Neuronal stem cell (in vitro differentiated cells): ENCODE results near the gene COL15A1.

Source experiments
- DNase-seq: peaks from one replicate; pipeline ENCODE4 v3.0.0-alpha.2; 2013; ENCODE audit warnings: low spot score
- H2AFZ ChIP-seq: one replicate; pipeline ENCODE4 v1.6.1; 2013; ENCODE audit warnings: mild to moderate bottlenecking, low read length, inconsistent platforms
- H2AK5ac ChIP-seq: 2 replicates; pipeline ENCODE4 v1.6.1; 2013; ENCODE audit warnings: low read depth, mild to moderate bottlenecking, inconsistent platforms, low read length, moderate library complexity, mixed read lengths
- H2BK120ac ChIP-seq: 2 replicates; pipeline ENCODE4 v1.6.1; 2013; ENCODE audit warnings: low read depth, mild to moderate bottlenecking, inconsistent platforms, low read length, moderate library complexity, mixed read lengths
- H2BK12ac ChIP-seq: one replicate; pipeline ENCODE4 v1.6.1; 2013; ENCODE audit warnings: low read length, inconsistent platforms
- H2BK15ac ChIP-seq: 2 replicates; pipeline ENCODE4 v1.6.1; 2013; ENCODE audit warnings: mild to moderate bottlenecking, low read length, inconsistent platforms, mixed read lengths
- H2BK5ac ChIP-seq: one replicate; pipeline ENCODE4 v1.6.1; 2013; ENCODE audit warnings: inconsistent platforms, mild to moderate bottlenecking, low read length, moderate library complexity
- H3K14ac ChIP-seq: one replicate; pipeline ENCODE4 v1.6.1; 2013; ENCODE audit warnings: low read length, inconsistent platforms
- H3K18ac ChIP-seq: 2 replicates; pipeline ENCODE4 v1.6.1; 2013; ENCODE audit warnings: low read length, inconsistent platforms
- H3K23ac ChIP-seq: 2 replicates; pipeline ENCODE4 v1.6.1; 2013; ENCODE audit warnings: low read depth, mild to moderate bottlenecking, mixed read lengths, low read length, inconsistent platforms; ENCODE audit not compliant: poor library complexity
- H3K27ac ChIP-seq: replicated peaks from 3 replicates; pipeline ENCODE4 v1.5.1; 2013; ENCODE audit warnings: low read length, inconsistent platforms
- H3K27me3 ChIP-seq, 3 experiments: 2 replicates each; pipeline ENCODE4 v1.6.1; 2013; ENCODE audit warnings: low read length in 3 of 3, mild to moderate bottlenecking in 2 of 3, inconsistent platforms in 1 of 3, low read depth in 1 of 3, mixed read lengths in 1 of 3, moderate library complexity in 1 of 3; ENCODE audit not compliant: control insufficient read depth in 3 of 3, insufficient read depth in 3 of 3
- H3K36me3 ChIP-seq, 2 donors: replicated peaks in 1 of 2; 2 replicates each; pipeline ENCODE4 v1.6.1; 2013; ENCODE audit warnings: low read length in 2 of 2; ENCODE audit not compliant: control insufficient read depth in 2 of 2, insufficient read depth in 2 of 2
- H3K4ac ChIP-seq: 2 replicates; pipeline ENCODE4 v1.6.1; 2013; ENCODE audit warnings: inconsistent platforms, mild to moderate bottlenecking, low read length, moderate library complexity
- H3K4me1 ChIP-seq, 2 donors: 1 replicate in 1 of 2; 2 replicates in 1 of 2; pipeline ENCODE4 v1.6.1; 2013; ENCODE audit warnings: low read length in 2 of 2, low read depth in 1 of 2; ENCODE audit not compliant: control insufficient read depth in 2 of 2, insufficient read depth in 1 of 2
- H3K4me2 ChIP-seq: one replicate; pipeline ENCODE4 v1.6.1; 2013; ENCODE audit warnings: mild to moderate bottlenecking, low read length, inconsistent platforms; ENCODE audit not compliant: insufficient read depth, poor library complexity, severe bottlenecking
- H3K4me3 ChIP-seq, 2 donors: 2 replicates each; pipeline ENCODE4 v1.5.1; 2013; ENCODE audit warnings: low read length in 2 of 2, mild to moderate bottlenecking in 2 of 2, inconsistent platforms in 1 of 2, moderate library complexity in 1 of 2
- H3K79me1 ChIP-seq: one replicate; pipeline ENCODE4 v1.6.1; 2013; ENCODE audit warnings: low read depth, mild to moderate bottlenecking, inconsistent platforms, low read length, moderate library complexity
- H3K9ac ChIP-seq: one replicate; pipeline ENCODE4 v1.6.1; 2013; ENCODE audit warnings: mild to moderate bottlenecking, low read depth, low read length, inconsistent platforms; ENCODE audit not compliant: poor library complexity
- H3K9me3 ChIP-seq, 2 donors: replicated peaks in 1 of 2; 2 replicates each; pipeline versions ENCODE3 to v1.6.1; 2013; ENCODE audit warnings: low read length in 2 of 2, mild to moderate bottlenecking in 2 of 2, inconsistent platforms in 1 of 2, low read depth in 1 of 2, mixed read lengths in 1 of 2, moderate library complexity in 1 of 2; ENCODE audit not compliant: control insufficient read depth in 2 of 2, insufficient read depth in 1 of 2
- H4K8ac ChIP-seq: one replicate; pipeline ENCODE4 v1.6.1; 2013; ENCODE audit warnings: low read depth, mild to moderate bottlenecking, inconsistent platforms, low read length, moderate library complexity
- H4K91ac ChIP-seq: one replicate; pipeline ENCODE4 v1.6.1; 2013; ENCODE audit warnings: low read length, low read depth, mild to moderate bottlenecking, inconsistent platforms; ENCODE audit not compliant: poor library complexity
- WGBS, 2 donors: extraction: QIAGEN DNeasy Blood & Tissue Kit; methylation state at CpG; one replicate each; pipeline ENCODE4 v1.1.7; 2013; ENCODE audit warnings: missing lambda C conversion rate in 2 of 2, mixed read lengths in 1 of 2; ENCODE audit not compliant: insufficient read length in 2 of 2, insufficient replicate concordance in 1 of 2; ENCODE audit errors: extremely low coverage in 2 of 2; 5-methylcytosine and 5-hydroxymethylcytosine counted together

The COL15A1 gene

DNA sequence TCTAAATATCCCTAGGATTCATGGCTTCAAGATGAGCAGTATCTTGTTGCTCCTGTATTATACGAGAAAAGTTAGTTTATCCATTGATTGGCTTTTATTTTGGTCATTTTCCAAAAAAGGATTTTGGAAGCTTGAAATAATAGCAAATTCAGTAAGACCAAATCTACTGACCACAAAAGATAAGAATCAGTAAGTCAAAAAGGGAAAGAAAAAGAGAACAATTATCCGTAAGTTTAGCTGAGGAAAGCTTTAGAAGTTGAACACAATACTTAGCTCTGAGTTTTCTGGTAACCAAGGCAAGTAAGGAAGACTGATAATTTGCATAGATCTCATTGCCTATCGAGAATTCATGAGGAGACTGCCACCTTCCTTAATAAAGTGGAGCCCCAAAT lies 170.3 kb downstream of the COL15A1 start:
- H2AK5ac ChIP-seq, result no peak overlapping the region
- H3K4me3 ChIP-seq, result no peak overlapping the region
- H3K79me1 ChIP-seq, result peaks cover 2% of the 10 kb centered on the region
- no peak overlapping the region for H3K23ac ChIP-seq
- H3K14ac ChIP-seq, result no peak overlapping the region
- peaks cover 0 to 4% of the 10 kb centered on the region in 2 donors for H3K9me3 ChIP-seq
- no peaks in the 10 kb centered on the region for H3K27me3 ChIP-seq
- H2BK12ac ChIP-seq, result no peak overlapping the region
- no peak overlapping the region for H4K91ac ChIP-seq
- H4K8ac ChIP-seq, result no peak overlapping the region
- peaks cover 2 to 9% of the 10 kb centered on the region in 2 donors for H3K4me1 ChIP-seq
- WGBS, 2 donors, result no CpG with 5 or more reads among the region's 3 CpGs
- H2BK15ac ChIP-seq, result no peak overlapping the region
- H3K9ac ChIP-seq, result no peak overlapping the region
- no peak for DNase-seq
- no peak overlapping the region for H3K4me2 ChIP-seq
- no peak overlapping the region for H2BK120ac ChIP-seq
- H2AFZ ChIP-seq, result no peak overlapping the region
- no peak overlapping the region for H2BK5ac ChIP-seq
- H3K18ac ChIP-seq, result no peak overlapping the region
- no peak overlapping the region for H3K4ac ChIP-seq
- peaks cover 0 to 15% of the 10 kb centered on the region in 2 donors for H3K36me3 ChIP-seq
- no peak overlapping the region for H3K27ac ChIP-seq

DNA sequence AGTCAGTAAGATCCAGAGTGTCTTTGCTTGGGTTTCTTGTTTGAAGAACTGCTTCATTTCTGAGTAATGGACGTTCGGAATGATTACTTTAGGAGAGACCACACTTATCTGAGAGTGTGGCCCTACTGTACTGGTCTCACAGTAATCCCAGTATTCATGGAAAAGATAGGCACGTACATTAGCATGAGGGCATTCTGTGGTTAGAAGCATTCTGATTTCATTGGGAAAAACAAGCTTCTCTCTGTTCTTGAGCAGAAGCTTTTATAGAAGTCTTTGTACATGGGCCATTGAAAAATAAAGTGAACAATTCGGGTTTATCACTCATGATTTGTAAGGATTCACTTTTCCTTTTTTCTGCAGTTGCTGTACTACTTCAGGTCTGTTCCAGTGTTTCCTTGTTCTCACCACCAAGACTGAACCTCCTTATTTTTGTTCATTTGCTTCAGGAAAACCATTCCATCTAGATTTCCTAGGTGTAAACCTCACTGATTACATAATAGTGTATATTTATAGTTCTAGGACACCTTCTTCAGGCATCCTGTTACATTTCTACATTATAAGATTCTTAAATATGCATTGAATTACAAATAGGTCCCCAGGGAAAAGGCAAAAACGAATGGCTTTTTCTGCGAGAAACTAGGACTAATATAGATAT lies 171.3 kb downstream of the COL15A1 start:
- H4K91ac ChIP-seq, result no peak overlapping the region
- no peaks in the 10 kb centered on the region for H3K27me3 ChIP-seq
- H3K27ac ChIP-seq, result no peak overlapping the region
- H2BK120ac ChIP-seq, result no peak overlapping the region
- no peak overlapping the region for H2BK15ac ChIP-seq
- peaks cover 2 to 8% of the 10 kb centered on the region in 2 donors for H3K4me1 ChIP-seq
- no peak overlapping the region for H2AK5ac ChIP-seq
- no peak overlapping the region for H3K4me2 ChIP-seq
- no CpG with 5 or more reads among the region's 6 CpGs for WGBS, 2 donors
- no peak overlapping the region for H3K4me3 ChIP-seq
- H3K9ac ChIP-seq, result no peak overlapping the region
- H3K14ac ChIP-seq, result no peak overlapping the region
- H3K36me3 ChIP-seq, result peaks cover 0 to 18% of the 10 kb centered on the region in 2 donors
- no peak overlapping the region for H2BK12ac ChIP-seq
- H2AFZ ChIP-seq, result no peak overlapping the region
- no peak for DNase-seq
- H3K23ac ChIP-seq, result no peak overlapping the region
- H3K18ac ChIP-seq, result no peak overlapping the region
- H3K9me3 ChIP-seq, result peaks cover 0 to 4% of the 10 kb centered on the region in 2 donors
- H2BK5ac ChIP-seq, result no peak overlapping the region
- H3K4ac ChIP-seq, result no peak overlapping the region
- H4K8ac ChIP-seq, result no peak overlapping the region
- H3K79me1 ChIP-seq, result no peaks in the 10 kb centered on the region

DNA sequence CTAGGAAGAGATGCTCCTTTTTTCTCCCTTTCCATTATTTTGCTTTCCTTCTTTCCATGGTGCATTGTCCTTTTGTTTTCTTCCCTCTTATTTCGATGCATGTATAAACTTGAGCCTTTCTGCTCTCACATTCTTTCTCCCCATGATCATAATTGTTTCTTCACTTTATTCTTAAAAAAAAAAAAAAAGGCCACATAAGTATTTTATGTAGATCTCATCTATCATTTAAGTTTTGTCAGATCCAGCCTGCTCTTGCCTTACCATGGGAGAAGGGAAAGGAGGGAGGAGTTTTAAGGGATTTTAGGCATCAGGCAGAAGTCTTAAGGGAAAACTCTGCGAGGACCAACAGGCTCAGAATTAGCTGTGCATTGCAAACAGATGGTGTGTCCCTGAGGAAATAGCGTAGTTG lies 172.3 kb downstream of the COL15A1 start:
- H3K27ac ChIP-seq, result no peak overlapping the region
- H2BK15ac ChIP-seq, result no peak overlapping the region
- peaks cover 0 to under 1% of the 10 kb centered on the region in 2 donors for H3K9me3 ChIP-seq
- H3K36me3 ChIP-seq, result peaks cover 0 to 8% of the 10 kb centered on the region in 2 donors
- no peak overlapping the region for H3K9ac ChIP-seq
- H3K23ac ChIP-seq, result no peak overlapping the region
- WGBS, 2 donors, result no CpG with 5 or more reads among the region's 3 CpGs
- H4K91ac ChIP-seq, result no peak overlapping the region
- H3K14ac ChIP-seq, result no peak overlapping the region
- H3K79me1 ChIP-seq, result no peaks in the 10 kb centered on the region
- H2BK120ac ChIP-seq, result no peak overlapping the region
- H3K18ac ChIP-seq, result no peak overlapping the region
- H3K4me3 ChIP-seq, result no peak overlapping the region
- H3K4me1 ChIP-seq, result peaks cover 2 to 8% of the 10 kb centered on the region in 2 donors
- H3K27me3 ChIP-seq, result no peaks in the 10 kb centered on the region
- no peak overlapping the region for H3K4me2 ChIP-seq
- no peak overlapping the region for H3K4ac ChIP-seq
- H2BK12ac ChIP-seq, result no peak overlapping the region
- no peak overlapping the region for H4K8ac ChIP-seq
- no peak overlapping the region for H2AFZ ChIP-seq
- H2BK5ac ChIP-seq, result no peak overlapping the region
- DNase-seq, result no peak
- no peak overlapping the region for H2AK5ac ChIP-seq

DNA sequence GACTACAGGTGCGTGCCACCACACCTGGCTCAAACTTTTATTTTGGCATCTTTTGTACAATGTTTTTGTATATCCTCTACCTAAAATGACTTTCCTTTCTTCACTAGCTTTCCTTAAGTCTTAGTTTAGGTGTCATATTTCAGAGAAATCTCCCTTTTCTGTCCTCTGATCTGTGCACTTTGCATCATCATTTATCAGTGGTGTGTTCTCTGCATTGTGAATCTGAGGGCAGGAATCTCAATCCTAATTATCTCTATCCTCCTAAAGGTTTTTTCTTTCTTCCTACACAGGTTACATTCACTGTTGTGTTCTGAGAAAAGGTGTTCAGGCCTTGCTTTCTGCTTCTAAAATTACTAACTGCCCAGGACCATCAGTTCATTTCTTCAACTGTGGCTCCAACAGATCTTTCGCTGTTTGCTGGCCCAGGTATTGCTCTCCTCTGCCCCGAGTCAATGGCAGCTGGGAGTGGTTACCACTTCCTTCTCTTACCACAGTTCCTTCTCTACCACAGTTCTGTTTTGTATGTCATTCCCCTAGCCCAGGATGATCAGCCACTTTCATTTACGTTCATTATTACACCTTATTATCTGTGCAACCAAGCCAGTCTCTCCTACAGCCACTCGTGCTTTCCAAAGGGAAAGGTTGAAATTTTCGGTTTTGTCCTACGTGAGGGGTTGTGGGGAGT lies 175.2 kb downstream of the COL15A1 start:
- DNase-seq, result no peak
- Histone ChIP-seq H2AFZ (no peak overlapping the region), H3K4ac (no peak overlapping the region), H3K4me2 (no peak overlapping the region), H2BK12ac (no peak overlapping the region), H3K36me3 (peaks cover 0 to 8% of the 10 kb centered on the region in 2 donors), H2BK15ac (no peak overlapping the region), H3K14ac (no peak overlapping the region), H3K27me3 (no peaks in the 10 kb centered on the region), H2AK5ac (no peak overlapping the region), H3K9ac (no peak overlapping the region), H4K91ac (no peak overlapping the region), H3K23ac (no peak overlapping the region), H2BK120ac (no peak overlapping the region), H4K8ac (no peak overlapping the region), H3K9me3 (no peaks in the 10 kb centered on the region), H3K4me3 (no peak overlapping the region), H3K4me1 (peaks cover 2% of the 10 kb centered on the region in 2 donors), H3K27ac (no peak overlapping the region), H3K79me1 (no peaks in the 10 kb centered on the region), H2BK5ac (no peak overlapping the region), H3K18ac (no peak overlapping the region)
- WGBS, 2 donors, result no CpG with 5 or more reads among the region's 7 CpGs
